H9 (cell line): ENCODE results near the gene WDR7. TPM values are rescaled to one million over a fixed set of nuclear protein-coding genes. Genes with fewer than 3 reads are reported as not detected.

Source experiments
- DNase-seq: peaks from one replicate; pipeline ENCODE4 v3.0.0-alpha.2; 2017
- H2AFZ ChIP-seq: one replicate; pipeline ENCODE4 v1.6.1; 2013; ENCODE audit warnings: mild to moderate bottlenecking, low read length, control low read depth, moderate library complexity
- H2AK5ac ChIP-seq: 2 replicates; pipeline ENCODE4 v1.6.1; 2013; ENCODE audit warnings: low read length, control low read depth, mixed read lengths; ENCODE audit not compliant: insufficient read length
- H2BK120ac ChIP-seq: one replicate; pipeline ENCODE4 v1.6.1; 2013; ENCODE audit warnings: low read depth, mild to moderate bottlenecking, low read length, control low read depth, inconsistent platforms; ENCODE audit not compliant: poor library complexity, severe bottlenecking
- H2BK12ac ChIP-seq: 2 replicates; pipeline ENCODE4 v1.6.1; 2013; ENCODE audit warnings: low read length, control low read depth, mixed read lengths, low read depth; ENCODE audit not compliant: insufficient read length
- H2BK15ac ChIP-seq: 2 replicates; pipeline ENCODE4 v1.6.1; 2013; ENCODE audit warnings: low read depth, low read length, control low read depth
- H2BK20ac ChIP-seq: one replicate; pipeline ENCODE4 v1.6.1; 2013; ENCODE audit warnings: low read depth, mild to moderate bottlenecking, low read length, control low read depth, inconsistent platforms; ENCODE audit not compliant: poor library complexity, severe bottlenecking
- H2BK5ac ChIP-seq: 2 replicates; pipeline ENCODE4 v1.6.1; 2013; ENCODE audit warnings: low read length, control low read depth, mixed read lengths; ENCODE audit not compliant: insufficient read length
- H3K14ac ChIP-seq: 2 replicates; pipeline ENCODE4 v1.6.1; 2013; ENCODE audit warnings: low read length, control low read depth; ENCODE audit not compliant: insufficient read depth
- H3K18ac ChIP-seq: 2 replicates; pipeline ENCODE4 v1.6.1; 2013; ENCODE audit warnings: low read depth, mild to moderate bottlenecking, mixed read lengths, low read length, control low read depth; ENCODE audit not compliant: insufficient read length
- H3K23ac ChIP-seq: 2 replicates; pipeline ENCODE4 v1.6.1; 2013; ENCODE audit warnings: low read length, control low read depth, mixed read lengths, low read depth; ENCODE audit not compliant: insufficient read length
- H3K23me2 ChIP-seq: 2 replicates; pipeline ENCODE4 v1.6.1; 2013; ENCODE audit warnings: low read depth, mild to moderate bottlenecking, mixed read lengths, low read length, control low read depth; ENCODE audit not compliant: insufficient read length, poor library complexity, severe bottlenecking
- H3K27ac ChIP-seq: 2 replicates; pipeline ENCODE4 v1.5.1; 2013; ENCODE audit warnings: low read length, control low read depth, mixed read lengths, low read depth; ENCODE audit not compliant: insufficient read length
- H3K27me3 ChIP-seq: 2 replicates; pipeline ENCODE4 v1.6.1; 2013; ENCODE audit warnings: low read length, control low read depth, inconsistent platforms; ENCODE audit not compliant: insufficient read depth
- H3K4ac ChIP-seq: 2 replicates; pipeline ENCODE4 v1.6.1; 2013; ENCODE audit warnings: low read depth, mild to moderate bottlenecking, control low read depth, inconsistent platforms, low read length, moderate library complexity
- H3K4me1 ChIP-seq: 2 replicates; pipeline ENCODE4 v1.6.1; 2013; ENCODE audit warnings: low read length, control low read depth, inconsistent platforms; ENCODE audit not compliant: insufficient read depth
- H3K4me2 ChIP-seq: 2 replicates; pipeline ENCODE4 v1.6.1; 2013; ENCODE audit warnings: low read length, control low read depth, mixed read lengths; ENCODE audit not compliant: insufficient read length, insufficient read depth
- H3K56ac ChIP-seq: 2 replicates; pipeline ENCODE4 v1.6.1; 2013; ENCODE audit warnings: low read depth, mild to moderate bottlenecking, mixed read lengths, low read length, control low read depth; ENCODE audit not compliant: insufficient read length
- H3K79me1 ChIP-seq: 2 replicates; pipeline ENCODE4 v1.6.1; 2013; ENCODE audit warnings: low read depth, mild to moderate bottlenecking, moderate library complexity, low read length, control low read depth, inconsistent platforms; ENCODE audit not compliant: insufficient read depth, poor library complexity, severe bottlenecking
- H3K79me2 ChIP-seq: 2 replicates; pipeline ENCODE4 v1.6.1; 2013; ENCODE audit warnings: low read length, control low read depth, inconsistent platforms; ENCODE audit not compliant: insufficient read depth
- H3K9ac ChIP-seq: 2 replicates; pipeline ENCODE4 v1.6.1; 2013; ENCODE audit warnings: low read length, control low read depth, mixed read lengths; ENCODE audit not compliant: insufficient read length; ENCODE audit errors: extremely low read depth
- H3K9me3 ChIP-seq: one replicate; pipeline ENCODE4 v1.6.1; 2013; ENCODE audit warnings: low read depth, low read length, inconsistent platforms; ENCODE audit not compliant: control insufficient read depth
- H3T11ph ChIP-seq: one replicate; pipeline ENCODE4 v1.6.1; 2013; ENCODE audit warnings: mild to moderate bottlenecking, low read length, control low read depth, inconsistent platforms
- H4K20me1 ChIP-seq: one replicate; pipeline ENCODE4 v1.6.1; 2013; ENCODE audit not compliant: control insufficient read depth, insufficient read length, insufficient read depth
- H4K5ac ChIP-seq: 2 replicates; pipeline ENCODE4 v1.6.1; 2013; ENCODE audit warnings: low read depth, mild to moderate bottlenecking, mixed read lengths, low read length, control low read depth; ENCODE audit not compliant: insufficient read length
- H4K8ac ChIP-seq: replicated peaks from 2 replicates; pipeline ENCODE4 v1.6.1; 2013; ENCODE audit warnings: low read length, control low read depth, mixed read lengths, low read depth; ENCODE audit not compliant: insufficient read length
- H4K91ac ChIP-seq: 2 replicates; pipeline ENCODE4 v1.6.1; 2013; ENCODE audit warnings: low read depth, mild to moderate bottlenecking, moderate library complexity, mixed read lengths, low read length, control low read depth; ENCODE audit not compliant: insufficient read length
- H3K27ac Mint-ChIP-seq, 3 experiments: 2 replicates in 2 of 3; 3 replicates in 1 of 3; pipeline ENCODE4 v1.8.0; 2020 to 2021; ENCODE audit warnings: mixed read lengths in 3 of 3, mild to moderate bottlenecking in 1 of 3, moderate library complexity in 1 of 3
- H3K27me3 Mint-ChIP-seq: 2 replicates; pipeline ENCODE4 v1.8.0; 2021; ENCODE audit warnings: low read depth, mild to moderate bottlenecking, moderate library complexity, mixed read lengths
- H3K36me3 Mint-ChIP-seq, 3 experiments: 2 replicates in 2 of 3; 3 replicates in 1 of 3; pipeline ENCODE4 v1.8.0; 2020 to 2021; ENCODE audit warnings: low read depth in 3 of 3, mixed read lengths in 3 of 3; ENCODE audit not compliant: insufficient read depth in 1 of 3
- H3K4me1 Mint-ChIP-seq, 2 experiments: 2 replicates each; pipeline ENCODE4 v1.8.0; 2020; ENCODE audit warnings: mixed read lengths in 2 of 2
- H3K4me3 Mint-ChIP-seq, 2 experiments: 2 replicates in 1 of 2; 3 replicates in 1 of 2; pipeline ENCODE4 v1.8.0; 2020 to 2021; ENCODE audit warnings: mild to moderate bottlenecking in 2 of 2, mixed read lengths in 2 of 2, moderate library complexity in 1 of 2
- H3K9me3 Mint-ChIP-seq, 2 experiments: 2 replicates in 1 of 2; 3 replicates in 1 of 2; pipeline ENCODE4 v1.8.0; 2020; ENCODE audit warnings: mild to moderate bottlenecking in 2 of 2, mixed read lengths in 2 of 2, moderate library complexity in 1 of 2
- WGBS: extraction: QIAGEN DNeasy Blood & Tissue Kit; methylation state at CpG from one replicate; pipeline ENCODE4 v1.1.7; 2013; ENCODE audit warnings: missing lambda C conversion rate, low lambda C conversion rate, mixed read lengths; ENCODE audit not compliant: insufficient read length; ENCODE audit errors: extremely low coverage; 5-methylcytosine and 5-hydroxymethylcytosine counted together
- total RNA-seq: library from RNA; stranded (reverse); gene quantifications from 2 replicates; pipeline ENCODE4 v1.2.1, GENCODE V29; 2021
- TF ChIP-seq, protein P1 (sequence below): fragments of 200-600 bp; sonication (generic); conservative IDR thresholded peaks from 3 replicates; pipeline ENCODE4 v1.8.0; 2021; ENCODE audit warnings: antibody characterized with exemption, mild to moderate bottlenecking

WDR7 gene
- total RNA-seq, 1 experiment from 2014 or later = 14.8 TPM

DNA sequence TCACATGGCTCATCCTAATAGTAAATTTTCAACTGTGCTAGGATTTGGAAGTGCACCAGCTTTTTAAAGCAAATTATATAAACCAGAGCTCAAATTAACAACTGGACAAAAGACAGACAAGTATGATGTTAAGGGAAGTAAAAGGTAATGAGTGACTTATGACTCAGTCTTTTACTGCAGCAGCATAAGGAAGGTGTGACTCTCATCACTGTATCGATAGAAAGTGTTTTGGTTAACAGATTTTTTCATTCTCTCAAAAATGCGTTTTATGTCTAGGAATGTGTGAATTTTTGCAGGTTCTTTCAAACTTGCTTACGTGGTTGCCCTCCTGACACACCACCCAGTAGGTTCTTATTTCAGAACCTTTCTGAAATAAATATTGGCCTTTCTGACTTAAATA, 251.5 kb downstream of the WDR7 start:
- no peaks in the 10 kb centered on the region for H3K23me2 ChIP-seq
- TF ChIP-seq, protein P1, sequence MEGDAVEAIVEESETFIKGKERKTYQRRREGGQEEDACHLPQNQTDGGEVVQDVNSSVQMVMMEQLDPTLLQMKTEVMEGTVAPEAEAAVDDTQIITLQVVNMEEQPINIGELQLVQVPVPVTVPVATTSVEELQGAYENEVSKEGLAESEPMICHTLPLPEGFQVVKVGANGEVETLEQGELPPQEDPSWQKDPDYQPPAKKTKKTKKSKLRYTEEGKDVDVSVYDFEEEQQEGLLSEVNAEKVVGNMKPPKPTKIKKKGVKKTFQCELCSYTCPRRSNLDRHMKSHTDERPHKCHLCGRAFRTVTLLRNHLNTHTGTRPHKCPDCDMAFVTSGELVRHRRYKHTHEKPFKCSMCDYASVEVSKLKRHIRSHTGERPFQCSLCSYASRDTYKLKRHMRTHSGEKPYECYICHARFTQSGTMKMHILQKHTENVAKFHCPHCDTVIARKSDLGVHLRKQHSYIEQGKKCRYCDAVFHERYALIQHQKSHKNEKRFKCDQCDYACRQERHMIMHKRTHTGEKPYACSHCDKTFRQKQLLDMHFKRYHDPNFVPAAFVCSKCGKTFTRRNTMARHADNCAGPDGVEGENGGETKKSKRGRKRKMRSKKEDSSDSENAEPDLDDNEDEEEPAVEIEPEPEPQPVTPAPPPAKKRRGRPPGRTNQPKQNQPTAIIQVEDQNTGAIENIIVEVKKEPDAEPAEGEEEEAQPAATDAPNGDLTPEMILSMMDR = no peak
- no peak overlapping the region for H2BK20ac ChIP-seq
- no peak for DNase-seq
- H3K27ac ChIP-seq = no peak overlapping the region
- no peaks in the 10 kb centered on the region for H3K36me3 Mint-ChIP-seq
- H2BK12ac ChIP-seq = no peak overlapping the region
- no peak overlapping the region for H2AK5ac ChIP-seq
- no peak overlapping the region for H2BK5ac ChIP-seq
- no peak overlapping the region for H3K9ac ChIP-seq
- H4K8ac ChIP-seq = no peak overlapping the region
- no peak overlapping the region for H3K56ac ChIP-seq
- no peak overlapping the region for H2BK120ac ChIP-seq
- H3K79me1 ChIP-seq = no peaks in the 10 kb centered on the region
- H3K14ac ChIP-seq = no peak overlapping the region
- H3K27me3 ChIP-seq = no peaks in the 10 kb centered on the region
- H3K27ac Mint-ChIP-seq = no peak overlapping the region
- no peak overlapping the region for H4K5ac ChIP-seq
- no peak overlapping the region for H2BK15ac ChIP-seq
- H4K91ac ChIP-seq = no peak overlapping the region
- peaks cover 6 to 14% of the 10 kb centered on the region in 2 experiments for H3K4me1 Mint-ChIP-seq
- no peaks in the 10 kb centered on the region for H3K9me3 Mint-ChIP-seq
- no peak overlapping the region for H3K4me2 ChIP-seq
- no peak overlapping the region for H3K4ac ChIP-seq
- H3K27me3 Mint-ChIP-seq = no peaks in the 10 kb centered on the region
- no CpG with 5 or more reads among the region's 3 CpGs for WGBS
- H3K18ac ChIP-seq = no peak overlapping the region
- H3K4me3 Mint-ChIP-seq = no peak overlapping the region
- no peak overlapping the region for H3T11ph ChIP-seq
- H3K4me1 ChIP-seq = peaks cover 3% of the 10 kb centered on the region; the same call in 1 of the 2 replicates
- H2AFZ ChIP-seq = no peak overlapping the region
- no peaks in the 10 kb centered on the region for H3K9me3 ChIP-seq
- H4K20me1 ChIP-seq = no peaks in the 10 kb centered on the region
- 0 out of 2 replicates have a peak, but pooled peaks cover 2% of the 10 kb centered on the region for H3K79me2 ChIP-seq
- no peak overlapping the region for H3K23ac ChIP-seq
